ENCODE data around the gene TAF1. TPM values are rescaled to one million over a fixed set of nuclear protein-coding genes. Genes with fewer than 3 reads are reported as not detected.

TAF1 gene
- total RNA-seq, 5 donors from 2014 or later (not counting 1 experiment from before 2014, with no cell fraction given), result 61.4 to 70.0 (median 63.3) TPM

GRCh38 chrX:71515038-71515396 is 148.9 kb downstream of the TAF1 start:
- H3K27ac ChIP-seq (ENCODE audit: low read length), result no peak overlapping the region
- H3K4me3 ChIP-seq (ENCODE audit: control insufficient read depth in 1 of 2, extremely low read depth in 1 of 2, low read length in 1 of 2), result no peak overlapping the region
- H3K9me3 Mint-ChIP-seq, result no peaks in the 10 kb centered on the region
- ATAC-seq (replicated peaks in 1 of 4), result no peak
- H3K9me3 ChIP-seq, result no peaks in the 10 kb centered on the region
- no peaks in the 10 kb centered on the region for H3K36me3 Mint-ChIP-seq
- no peaks in the 10 kb centered on the region for H3K27me3 ChIP-seq (replicated peaks in 1 of 2; ENCODE audit: control insufficient read depth in 2 of 2, extremely low read depth in 1 of 2, insufficient read depth in 2 of 2, low read length in 1 of 2)
- no peak for DNase-seq
- H3K27me3 Mint-ChIP-seq, result no peaks in the 10 kb centered on the region
- H3K4me3 Mint-ChIP-seq, result no peak overlapping the region
- ChIA-PET CTCF (interaction anchor here in 1 of 2 donors (0.9 to 1.1 kb wide), 2 partner anchors 17 to 19 kb away, joined by 3 to 4 read pairs; no protein-coding TSS in a partner anchor), POLR2A (interaction anchor here (0.7 to 1.0 kb wide), 2 partner anchors 18 to 30 kb away, joined by 3 read pairs; no protein-coding TSS in a partner anchor)
- no CpG with 5 or more reads among the region's 2 CpGs for WGBS (ENCODE audit: insufficient coverage)
- H3K27ac Mint-ChIP-seq, result no peak overlapping the region
- H3K36me3 ChIP-seq (ENCODE audit: control insufficient read depth in 2 of 2, extremely low read depth in 1 of 2, insufficient read depth in 1 of 2, low read length in 1 of 2), result no peaks in the 10 kb centered on the region
- H3K4me1 ChIP-seq (ENCODE audit: control insufficient read depth in 1 of 2, extremely low read depth in 1 of 2, insufficient read depth in 2 of 2, low read length in 2 of 2), result no peaks in the 10 kb centered on the region
- H3K4me1 Mint-ChIP-seq, result peaks cover 7 to 13% (median 7%) of the 10 kb centered on the region in 3 donors

Other genes with a start within 250 kb of the TAF1 start
- gene MED12, start 247.8 kb upstream of the TAF1 start, total RNA-seq, result 10 to 100 TPM; 63.8 to 78.3 (median 72.0) TPM
- gene NLGN3, start 221.5 kb upstream of the TAF1 start, total RNA-seq, result 1 to 10 TPM; 2.9 to 3.7 (median 3.2) TPM
- gene GJB1, start 143.1 kb upstream of the TAF1 start, total RNA-seq, result under 1 TPM in 2 of 5 donors, not detected in 3; 0.23 TPM
- 10 to 100 TPM; 23.6 to 32.4 (median 28.7) TPM for gene ZMYM3, start 112.2 kb upstream of the TAF1 start, total RNA-seq
- gene NONO, start 82.7 kb upstream of the TAF1 start, total RNA-seq, result 100 to 1,000 TPM; 322 to 419 (median 348) TPM
- gene ITGB1BP2, start 64.6 kb upstream of the TAF1 start, total RNA-seq, result 1 to 10 TPM; 2.3 to 4.0 (median 3.0) TPM
- gene OGT, start 166.7 kb downstream of the TAF1 start, total RNA-seq, result 100 to 1,000 TPM; 438 to 548 (median 460) TPM
- 1 to 10 TPM; 5.2 to 8.6 (median 5.6) TPM for gene GCNA, start 212.1 kb downstream of the TAF1 start, total RNA-seq

Measured in T-cell (primary cell).